OCI-LY7 (cell line): ENCODE results near the gene GPD2. TPM values are rescaled to one million over a fixed set of nuclear protein-coding genes. Genes with fewer than 3 reads are reported as not detected.
"Not testable (repeated sequence)": the region's sequence is repeated elsewhere in the genome, so short reads cannot be mapped to it uniquely, and the experiment has no call there.

Experiments used
- BruUV-seq: library from RNA; stranded (reverse); fragments of 400-500 nt; replicated peaks from 2 replicates; lab custom pipeline; 2021; lab: Mats Ljungman, UMichigan
- CTCF ChIA-PET: fragments of 300-600 bp; sonication (Branson Sonifier 250); formaldehyde crosslinking; loops from one replicate; lab custom pipeline; 2022; ENCODE audit warnings: antibody characterized with exemption; ENCODE audit not compliant: unreplicated experiment; lab: Charles Lee
- POLR2A ChIA-PET: fragments of 300-600 bp; sonication (Branson Sonifier 250); formaldehyde crosslinking; loops from one replicate; lab custom pipeline; 2022; ENCODE audit warnings: antibody characterized with exemption; lab: Charles Lee
- DNase-seq: peaks from one replicate; pipeline ENCODE4 v3.0.0-alpha.2; 2015; ENCODE audit warnings: low spot score
- H2AFZ ChIP-seq: fragments of 200-600 bp; sonication (generic), shearing (Covaris generic); 2 replicates; pipeline ENCODE4 v1.6.1; 2014; ENCODE audit warnings: mild to moderate bottlenecking, antibody characterized with exemption, low read length, moderate library complexity
- H3K27ac ChIP-seq: fragments of 200-600 bp; sonication (generic); 2 replicates; pipeline ENCODE4 v1.5.1; 2014; ENCODE audit warnings: mixed run types, low read depth, mild to moderate bottlenecking, moderate library complexity, low read length, inconsistent platforms; ENCODE audit not compliant: poor library complexity, severe bottlenecking
- H3K36me3 ChIP-seq: fragments of 200-600 bp; sonication (generic); 2 replicates; pipeline ENCODE4 v1.6.1; 2014; ENCODE audit warnings: mild to moderate bottlenecking, antibody characterized with exemption, low read length, moderate library complexity, mixed read lengths; ENCODE audit not compliant: insufficient read depth
- H3K4me1 ChIP-seq: fragments of 200-600 bp; sonication (generic); 2 replicates; pipeline ENCODE4 v1.5.1; 2014; ENCODE audit warnings: mild to moderate bottlenecking, low read length; ENCODE audit not compliant: insufficient read depth, poor library complexity, severe bottlenecking
- H3K4me2 ChIP-seq: fragments of 200-600 bp; sonication (generic); 2 replicates; pipeline ENCODE4 v1.6.1; 2014; ENCODE audit warnings: mild to moderate bottlenecking, low read length
- H3K4me3 ChIP-seq: fragments of 200-600 bp; sonication (generic); 2 replicates; pipeline ENCODE4 v1.5.1; 2014; ENCODE audit warnings: mild to moderate bottlenecking, low read depth, low read length; ENCODE audit not compliant: poor library complexity, severe bottlenecking
- H3K79me2 ChIP-seq: fragments of 200-600 bp; sonication (generic); 2 replicates; pipeline ENCODE4 v1.6.1; 2016; ENCODE audit warnings: low read depth, mild to moderate bottlenecking, low read length, moderate library complexity, mixed read lengths; ENCODE audit not compliant: insufficient read depth
- H3K9me2 ChIP-seq: fragments of 200-600 bp; sonication (generic); 2 replicates; pipeline ENCODE4 v1.6.1; 2016; ENCODE audit warnings: mild to moderate bottlenecking, low read length, mixed read lengths; ENCODE audit not compliant: insufficient read depth
- H3K9me3 ChIP-seq: fragments of 200-600 bp; sonication (generic); 2 replicates; pipeline ENCODE4 v1.6.1; 2014; ENCODE audit warnings: mild to moderate bottlenecking, mixed run types, low read length, mixed read lengths
- H4K20me1 ChIP-seq: fragments of 200-600 bp; sonication (generic); 2 replicates; pipeline ENCODE4 v1.6.1; 2014; ENCODE audit warnings: mild to moderate bottlenecking, antibody characterized with exemption, low read length, moderate library complexity, mixed read lengths; ENCODE audit not compliant: insufficient read depth
- CTCF ChIP-seq: fragments of 200-600 bp; sonication (generic); conservative IDR thresholded peaks from 2 replicates; pipeline ENCODE4 v1.5.1; 2014; ENCODE audit warnings: mild to moderate bottlenecking, antibody characterized with exemption, low read length, moderate library complexity, mixed read lengths
- EZH2phosphoT487 ChIP-seq: fragments of 200-600 bp; sonication (generic); IDR thresholded peaks from 2 replicates; pipeline ENCODE4 v1.6.1; 2018; ENCODE audit warnings: low read depth, borderline replicate concordance, mild to moderate bottlenecking, mixed run types, antibody characterized with exemption, low read length, moderate library complexity, mixed read lengths
- intact Hi-C: fragments of 100-400 bp; cut with micrococcal nuclease; formaldehyde crosslinking; loops from one replicate; pipeline ENCODE4 v1.10.0; 2022; ENCODE audit not compliant: unreplicated experiment
- total RNA-seq, 2 experiments: library from RNA; depleted of rRNA in 1 of 2; stranded (reverse); fragments of >200 nt in 1 of 2; shearing (Covaris generic) in 1 of 2; gene quantifications; 2 replicates each; pipeline ENCODE4 v1.2.3, GENCODE V29; 2014 to 2022

GPD2 gene
- total RNA-seq, 2 experiments from 2014 or later, result 6.6 to 20.2 TPM

- no peak overlapping the region for H3K4me3 ChIP-seq
- H2AFZ ChIP-seq, result no peak overlapping the region
- BruUV-seq, result no TSS peak
- no peaks in the 10 kb centered on the region for H3K36me3 ChIP-seq
- no peaks in the 10 kb centered on the region for H3K9me3 ChIP-seq
- TF ChIP-seq CTCF (no peak), EZH2phosphoT487 (no peak)
- CTCF ChIA-PET, result no interaction called here
- no peak for DNase-seq
- H3K79me2 ChIP-seq, result no peaks in the 10 kb centered on the region
- H3K4me2 ChIP-seq, result no peak overlapping the region
- H3K4me1 ChIP-seq, result no peaks in the 10 kb centered on the region
- intact Hi-C loops, result no loop called here
- POLR2A ChIA-PET, result interaction anchor here (0.9 kb wide), 1 partner anchor 16 kb away, joined by 3 read pairs; no protein-coding TSS in a partner anchor
- no peaks in the 10 kb centered on the region for H3K9me2 ChIP-seq
- H4K20me1 ChIP-seq, result no peaks in the 10 kb centered on the region
- no peak overlapping the region for H3K27ac ChIP-seq
These were observed 179.7 kb downstream of the GPD2 start for GRCh38 chr2:156615836-156616322.

GRCh38 chr2:156618071-156618470, 181.9 kb downstream of the GPD2 start:
- H3K4me2 ChIP-seq, DNase-seq, H3K27ac ChIP-seq, CTCF ChIA-PET, BruUV-seq, H2AFZ ChIP-seq, H3K9me3 ChIP-seq, H3K4me1 ChIP-seq, H3K4me3 ChIP-seq, H3K79me2 ChIP-seq, intact Hi-C loops, H3K9me2 ChIP-seq, H3K36me3 ChIP-seq, H4K20me1 ChIP-seq: not testable (repeated sequence)
- POLR2A ChIA-PET, result interaction anchor here (1.2 kb wide), 1 partner anchor 14 kb away, joined by 3 read pairs; no protein-coding TSS in a partner anchor

- no peak overlapping the region for H3K27ac ChIP-seq
- no peak for DNase-seq
- no peaks in the 10 kb centered on the region for H3K36me3 ChIP-seq
- H3K79me2 ChIP-seq, result no peaks in the 10 kb centered on the region
- no peaks in the 10 kb centered on the region for H3K9me3 ChIP-seq
- no peak overlapping the region for H3K4me2 ChIP-seq
- no peak for TF ChIP-seq EZH2phosphoT487
- no peak for TF ChIP-seq CTCF
- intact Hi-C loops, result no loop called here
- CTCF ChIA-PET, result no interaction called here
- H3K9me2 ChIP-seq, result no peaks in the 10 kb centered on the region
- H2AFZ ChIP-seq, result no peak overlapping the region
- no peaks in the 10 kb centered on the region for H3K4me1 ChIP-seq
- H3K4me3 ChIP-seq, result no peak overlapping the region
- no TSS peak for BruUV-seq
- POLR2A ChIA-PET, result interaction anchor here (0.6 to 1.2 kb wide), 4 partner anchors 13 to 500 kb away, joined by 3 to 6 read pairs (median 4); no protein-coding TSS in a partner anchor
- H4K20me1 ChIP-seq, result no peaks in the 10 kb centered on the region
These were observed 182.9 kb downstream of the GPD2 start for GRCh38 chr2:156619021-156619539.
